Sigmoid colon (tissue), 7 donors: Measurements from ENCODE around the gene CRABP1. TPM values are rescaled to one million over a fixed set of nuclear protein-coding genes. Genes with fewer than 3 reads are reported as not detected.

Experiments used
- DNase-seq: peaks from one replicate; pipeline ENCODE4 v3.0.0-alpha.2; 2019
- H3K27ac ChIP-seq, 4 donors: fragments of 200-600 bp; sonication (generic); one replicate each; pipeline ENCODE4 v1.5.1; 2016 to 2019; ENCODE audit warnings: mild to moderate bottlenecking in 1 of 4
- H3K27me3 ChIP-seq, 3 donors: fragments of 200-600 bp; sonication (generic); one replicate each; pipeline ENCODE4 v1.5.1; 2019; ENCODE audit warnings: mild to moderate bottlenecking in 1 of 3
- H3K36me3 ChIP-seq, 4 donors: fragments of 200-600 bp; sonication (generic); one replicate each; pipeline ENCODE4 v1.5.1; 2016 to 2019
- H3K4me1 ChIP-seq, 4 donors: fragments of 200-600 bp; sonication (generic); one replicate each; pipeline ENCODE4 v1.5.1; 2017 to 2019
- H3K4me3 ChIP-seq, 4 donors: fragments of 200-600 bp; sonication (generic); one replicate each; pipeline ENCODE4 v1.5.1; 2017 to 2019; ENCODE audit warnings: mild to moderate bottlenecking in 2 of 4, moderate library complexity in 1 of 4
- H3K9me3 ChIP-seq, 4 donors: fragments of 200-600 bp in 3 of 4; sonication (generic) in 3 of 4; one replicate each; pipeline versions ENCODE4 v1.5.1 to v1.6.1; 2013 to 2019
- CTCF ChIP-seq, 4 experiments: fragments of 450-650 bp in 3 of 4; fragments of 200-600 bp in 1 of 4; IDR thresholded peaks; one replicate each; pipeline ENCODE4 v1.5.1; 2016 to 2019; ENCODE audit warnings: antibody characterized with exemption in 4 of 4, mild to moderate bottlenecking in 3 of 4, moderate library complexity in 2 of 4
- EP300 ChIP-seq, 4 donors: sonication (generic); formaldehyde crosslinking; IDR thresholded peaks; one replicate each; pipeline ENCODE4 v1.6.1; 2017; ENCODE audit warnings: antibody characterized with exemption in 4 of 4
- POLR2A ChIP-seq, 2 donors: fragments of 450-650 bp; IDR thresholded peaks; one replicate each; pipeline ENCODE4 v1.6.1; 2016; ENCODE audit warnings: antibody characterized with exemption in 2 of 2, mild to moderate bottlenecking in 2 of 2, moderate library complexity in 2 of 2
- POLR2AphosphoS5 ChIP-seq, 4 donors: sonication (generic); formaldehyde crosslinking; IDR thresholded peaks; one replicate each; pipeline ENCODE4 v1.6.1; 2017; ENCODE audit warnings: antibody characterized with exemption in 4 of 4
- WGBS, 2 donors: extraction: QIAGEN DNeasy Blood & Tissue Kit; methylation state at CpG; one replicate each; pipeline ENCODE4 v1.1.7; 2013; 5-methylcytosine and 5-hydroxymethylcytosine counted together
- intact Hi-C: fragments of 100-400 bp; cut with DNase I; formaldehyde crosslinking; loops from one replicate; pipeline ENCODE4 v1.15.1; 2023
- polyA plus RNA-seq, 3 donors: library from polyadenylated mRNA; stranded (reverse); fragments of 200-250 nt; gene quantifications; one replicate each; pipeline ENCODE4 v1.2.3, GENCODE V29; 2013
- total RNA-seq, 4 donors: library from RNA; depleted of rRNA; stranded (reverse); fragments of >200 nt; gene quantifications; one replicate each; pipeline ENCODE4 v1.1.0, GENCODE V29; 2016
- donor health status: healthy with polysubstance abuse.
- donor health status: Bipolar disorder and iron deficiency.
- donor health status: healthy.

Gene CRABP1
- total and polyA plus RNA-seq, 7 donors, result 2.1 to 8.2 (median 4.5) TPM; not detected in 2

- H3K27ac ChIP-seq, result peak overlapping the region in 2 of 4 donors; percentile 2 to 18
- peaks cover 0 to 15% (median 2%) of the 10 kb centered on the region in 4 donors for H3K4me1 ChIP-seq
- TF ChIP-seq EP300 (IDR thresholded peaks at IDR 0.05), result no peak
- no peak for TF ChIP-seq POLR2AphosphoS5 (IDR thresholded peaks at IDR 0.05)
- TF ChIP-seq CTCF (IDR thresholded peaks at IDR 0.05), result no peak
- no peak for TF ChIP-seq POLR2A (IDR thresholded peaks at IDR 0.05)
- H3K27me3 ChIP-seq, result no peaks in the 10 kb centered on the region
- H3K4me3 ChIP-seq, result no peak overlapping the region
- intact Hi-C loops, result no loop called here
- DNase-seq, result no peak
- H3K36me3 ChIP-seq, result no peaks in the 10 kb centered on the region
- whole genome bisulfite sequencing, 2 donors, result 62 to 74% methylated on average over 17 of the region's 17 CpGs
- H3K9me3 ChIP-seq, result no peaks in the 10 kb centered on the region
These were observed 7.7 kb downstream of the CRABP1 start for GRCh38 chr15:78347586-78348543.

GRCh38 chr15:78350058-78350457 lies 9.9 kb downstream of the CRABP1 start:
- H3K4me3 ChIP-seq, result no peak overlapping the region
- DNase-seq, result no peak
- intact Hi-C loops, result no loop called here
- peaks cover 0 to 15% (median 2%) of the 10 kb centered on the region in 4 donors for H3K4me1 ChIP-seq
- no peak for TF ChIP-seq CTCF (IDR thresholded peaks at IDR 0.05)
- TF ChIP-seq POLR2A (IDR thresholded peaks at IDR 0.05), result no peak
- no peak for TF ChIP-seq POLR2AphosphoS5 (IDR thresholded peaks at IDR 0.05)
- no peak for TF ChIP-seq EP300 (IDR thresholded peaks at IDR 0.05)
- H3K27me3 ChIP-seq, result no peaks in the 10 kb centered on the region
- no peaks in the 10 kb centered on the region for H3K9me3 ChIP-seq
- no peaks in the 10 kb centered on the region for H3K36me3 ChIP-seq
- no peak overlapping the region for H3K27ac ChIP-seq
- WGBS, 2 donors, result 70 to 84% methylated on average over 4 of the region's 4 CpGs

- Histone ChIP-seq H3K36me3 (no peaks in the 10 kb centered on the region), H3K4me1 (peaks cover 0 to 15% (median 2%) of the 10 kb centered on the region in 4 donors), H3K27ac (no peak overlapping the region), H3K27me3 (no peaks in the 10 kb centered on the region), H3K9me3 (no peaks in the 10 kb centered on the region), H3K4me3 (no peak overlapping the region)
- TF ChIP-seq POLR2AphosphoS5 (IDR thresholded peaks at IDR 0.05) (no peak), POLR2A (IDR thresholded peaks at IDR 0.05) (no peak), CTCF (IDR thresholded peaks at IDR 0.05) (no peak), EP300 (IDR thresholded peaks at IDR 0.05) (no peak)
- DNase-seq, result no peak
- intact Hi-C loops, result no loop called here
- WGBS, 2 donors, result 86 to 90% methylated on average over 3 of the region's 3 CpGs
These were observed 11.4 kb downstream of the CRABP1 start for GRCh38 chr15:78351539-78351938.

GRCh38 chr15:78353093-78353492 lies 12.9 kb downstream of the CRABP1 start:
- WGBS, 2 donors, result 78% methylated on average over 4 of the region's 4 CpGs
- TF ChIP-seq EP300 (IDR thresholded peaks at IDR 0.05) (no peak), POLR2A (IDR thresholded peaks at IDR 0.05) (no peak), CTCF (IDR thresholded peaks at IDR 0.05) (no peak), POLR2AphosphoS5 (IDR thresholded peaks at IDR 0.05) (no peak)

More at GRCh38 chr15:78353093-78353492, 12.9 kb downstream of the CRABP1 start:
- Histone ChIP-seq H3K4me1 (peaks cover 0 to 4% (median under 1%) of the 10 kb centered on the region in 4 donors), H3K4me3 (no peak overlapping the region), H3K27ac (no peak overlapping the region), H3K36me3 (no peaks in the 10 kb centered on the region), H3K9me3 (no peaks in the 10 kb centered on the region), H3K27me3 (no peaks in the 10 kb centered on the region)
- intact Hi-C loops, result no loop called here
- no peak for DNase-seq
